ENCODE results near the gene CD2. TPM values are rescaled to one million over a fixed set of nuclear protein-coding genes. Genes with fewer than 3 reads are reported as not detected.

Gene CD2
- total RNA-seq, 1 donor from 2014 or later = not detected

GRCh38 chr1:116739371-116740012, 14.7 kb upstream of the CD2 start:
- DNase-seq (ENCODE audit: low read depth) = no peak
- H3K4me3 ChIP-seq (ENCODE audit: low read depth, low read length) = no peak overlapping the region
- TF ChIP-seq CTCF (conservative IDR thresholded peaks at IDR 0.05; ENCODE audit: low read depth, low read length) = no peak

- no peak overlapping the region for H3K4me3 ChIP-seq (ENCODE audit: low read depth, low read length)
- no peak for DNase-seq (ENCODE audit: low read depth)
- no peak for TF ChIP-seq CTCF (conservative IDR thresholded peaks at IDR 0.05; ENCODE audit: low read depth, low read length)
Observed at GRCh38 chr1:116740296-116740695, 13.9 kb upstream of the CD2 start.

GRCh38 chr1:116740746-116741145, 13.5 kb upstream of the CD2 start:
- DNase-seq (ENCODE audit: low read depth) = no peak
- no peak overlapping the region for H3K4me3 ChIP-seq (ENCODE audit: low read depth, low read length)
- no peak for TF ChIP-seq CTCF (conservative IDR thresholded peaks at IDR 0.05; ENCODE audit: low read depth, low read length)

- DNase-seq (ENCODE audit: low read depth) = no peak
- no peak overlapping the region for H3K4me3 ChIP-seq (ENCODE audit: low read depth, low read length)
- no peak for TF ChIP-seq CTCF (conservative IDR thresholded peaks at IDR 0.05; ENCODE audit: low read depth, low read length)
Observed at GRCh38 chr1:116741836-116742565, 12.2 kb upstream of the CD2 start.

- no peak for DNase-seq (ENCODE audit: low read depth)
- no peak for TF ChIP-seq CTCF (conservative IDR thresholded peaks at IDR 0.05; ENCODE audit: low read depth, low read length)
- H3K4me3 ChIP-seq (ENCODE audit: low read depth, low read length) = no peak overlapping the region
Observed at GRCh38 chr1:116743535-116743934, 10.7 kb upstream of the CD2 start.

- no peak for DNase-seq (ENCODE audit: low read depth)
- no peak for TF ChIP-seq CTCF (conservative IDR thresholded peaks at IDR 0.05; ENCODE audit: low read depth, low read length)
- no peak overlapping the region for H3K4me3 ChIP-seq (ENCODE audit: low read depth, low read length)
Observed at GRCh38 chr1:116748272-116748671, 6.0 kb upstream of the CD2 start.

GRCh38 chr1:116751146-116751545, 3.1 kb upstream of the CD2 start:
- no peak for TF ChIP-seq CTCF (conservative IDR thresholded peaks at IDR 0.05; ENCODE audit: low read depth, low read length)
- H3K4me3 ChIP-seq (ENCODE audit: low read depth, low read length) = no peak overlapping the region
- DNase-seq (ENCODE audit: low read depth) = no peak
